HCT116 (cell line): ENCODE data around the gene MPZL2. TPM values are rescaled to one million over a fixed set of nuclear protein-coding genes. Genes with fewer than 3 reads are reported as not detected.
A peak's percentile ranks its signal among the peaks of the same experiment; 100 is the strongest.

Experiments
- ATAC-seq: fragments of 200-7000 bp; cut with Tn5 transposase; 2 replicates; pipeline ENCODE4 v1.9.1; 2020; ENCODE audit warnings: mild to moderate bottlenecking, moderate library complexity
- BruUV-seq: library from RNA; stranded (reverse); fragments of 400-500 nt; replicated peaks from 2 replicates; lab custom pipeline; 2021; lab: Mats Ljungman, UMichigan
- CTCF ChIA-PET: fragments of 300-600 bp; sonication (Branson Sonifier 250); formaldehyde crosslinking; loops from one replicate; lab custom pipeline; 2021; ENCODE audit warnings: antibody characterized with exemption; lab: Charles Lee
- POLR2A ChIA-PET: fragments of 300-600, 350-600 bp; sonication (Branson Sonifier 250); formaldehyde crosslinking; loops from one replicate; lab custom pipeline; 2021; ENCODE audit warnings: antibody characterized with exemption; lab: Charles Lee
- RAD21 ChIA-PET, 2 experiments: fragments of 300-600 bp; sonication (Branson Sonifier 250); formaldehyde crosslinking; loops; one replicate each; lab custom pipeline; 2023; ENCODE audit warnings: low total read pairs in 2 of 2; ENCODE audit not compliant: uncharacterized antibody in 2 of 2, unreplicated experiment in 2 of 2, low non-redundant PET in 1 of 2; lab: Charles Lee
- DNase-seq: peaks from one replicate; pipeline ENCODE4 v3.0.0-alpha.2; 2010; ENCODE audit warnings: low read depth, low spot score
- H2AFZ ChIP-seq: fragments of 200-600 bp; shearing (Covaris generic), sonication (generic); 2 replicates; pipeline ENCODE4 v1.6.1; 2017; ENCODE audit warnings: low read depth, mixed run types, mixed read lengths, antibody characterized with exemption, low read length; ENCODE audit not compliant: poor library complexity, severe bottlenecking
- H3K27ac ChIP-seq: 2 replicates; pipeline ENCODE4 v1.5.1; 2012; ENCODE audit warnings: low read depth, low read length
- H3K27me3 ChIP-seq: fragments of 200-600 bp; sonication (generic); 2 replicates; pipeline ENCODE4 v1.6.1; 2016; ENCODE audit warnings: mixed run types, low read length, mixed read lengths; ENCODE audit not compliant: insufficient read depth
- H3K36me3 ChIP-seq, 2 experiments: fragments of 200-500 bp in 1 of 2; fragments of 200-600 bp in 1 of 2; sonication (Bioruptor generic) in 1 of 2; sonication (generic) in 1 of 2; 2 replicates each; pipeline versions ENCODE4 v1.5.1 to v1.6.1; 2014 to 2016; ENCODE audit warnings: low read length in 2 of 2, inconsistent platforms in 1 of 2, mixed read lengths in 1 of 2, mixed run types in 1 of 2; ENCODE audit not compliant: insufficient read depth in 2 of 2, control insufficient read depth in 1 of 2
- H3K4me1 ChIP-seq, 2 experiments: fragments of 200-600 bp in 1 of 2; sonication (generic) in 1 of 2; 2 replicates each; pipeline versions ENCODE4 v1.5.1 to v1.6.1; 2012 to 2017; ENCODE audit warnings: low read length in 2 of 2, inconsistent platforms in 1 of 2, mild to moderate bottlenecking in 1 of 2, mixed read lengths in 1 of 2, mixed run types in 1 of 2, moderate library complexity in 1 of 2; ENCODE audit not compliant: insufficient read depth in 2 of 2, control insufficient read depth in 1 of 2
- H3K4me2 ChIP-seq: fragments of 200-600 bp; sonication (generic); 2 replicates; pipeline ENCODE4 v1.6.1; 2017; ENCODE audit warnings: mixed run types, low read length, mixed read lengths
- H3K4me3 ChIP-seq, 2 experiments: fragments of 200-600 bp in 1 of 2; sonication (generic) in 1 of 2; replicated peaks in 1 of 2; 2 replicates each; pipeline ENCODE4 v1.5.1; 2011 to 2016; ENCODE audit warnings: low read length in 2 of 2, control low read depth in 1 of 2, low read depth in 1 of 2, mild to moderate bottlenecking in 1 of 2, mixed read lengths in 1 of 2, mixed run types in 1 of 2
- H3K79me2 ChIP-seq: fragments of 200-600 bp; sonication (generic); 2 replicates; pipeline ENCODE4 v1.6.1; 2017; ENCODE audit warnings: mild to moderate bottlenecking, mixed run types, low read length, moderate library complexity, mixed read lengths; ENCODE audit not compliant: insufficient read depth
- H3K9ac ChIP-seq: fragments of 200-600 bp; sonication (generic); 2 replicates; pipeline ENCODE4 v1.6.1; 2016; ENCODE audit warnings: low read length, mixed read lengths
- H3K9me2 ChIP-seq: fragments of 200-600 bp; sonication (generic), shearing (Covaris generic); 2 replicates; pipeline ENCODE4 v1.6.1; 2017; ENCODE audit warnings: mixed run types, mild to moderate bottlenecking, moderate library complexity; ENCODE audit not compliant: insufficient read depth
- H3K9me3 ChIP-seq, 2 experiments: fragments of 200-500 bp in 1 of 2; fragments of 200-600 bp in 1 of 2; sonication (Bioruptor generic) in 1 of 2; sonication (generic) in 1 of 2; 2 replicates each; pipeline ENCODE4 v1.6.1; 2014 to 2017; ENCODE audit warnings: low read length in 2 of 2, mixed read lengths in 2 of 2, inconsistent platforms in 1 of 2, low read depth in 1 of 2, mild to moderate bottlenecking in 1 of 2, mixed run types in 1 of 2, moderate library complexity in 1 of 2; ENCODE audit not compliant: control insufficient read depth in 1 of 2, insufficient read depth in 1 of 2
- H4K20me1 ChIP-seq: fragments of 200-600 bp; sonication (generic), shearing (Covaris generic); 2 replicates; pipeline ENCODE4 v1.6.1; 2017; ENCODE audit warnings: mixed run types, mild to moderate bottlenecking, moderate library complexity; ENCODE audit not compliant: insufficient read depth
- CEBPB ChIP-seq: IDR thresholded peaks from 2 replicates; pipeline ENCODE4 v1.6.1; 2012; ENCODE audit warnings: low read depth
- ELF1 ChIP-seq: IDR thresholded peaks from 2 replicates; pipeline ENCODE4 v1.6.1; 2012; ENCODE audit warnings: low read depth, borderline replicate concordance
- FOSL1 ChIP-seq: IDR thresholded peaks from 2 replicates; pipeline ENCODE4 v1.6.1; 2012; ENCODE audit warnings: low read depth
- MAX ChIP-seq: IDR thresholded peaks from 2 replicates; pipeline ENCODE4 v1.6.1; 2012
- POLR2A ChIP-seq: IDR thresholded peaks from 2 replicates; pipeline ENCODE4 v1.7.0; 2011; ENCODE audit warnings: borderline replicate concordance; ENCODE audit not compliant: insufficient read depth, insufficient read length; ENCODE audit errors: extremely low read depth
- RAD21 ChIP-seq: IDR thresholded peaks from 2 replicates; pipeline ENCODE4 v1.6.1; 2012; ENCODE audit warnings: low read depth, mild to moderate bottlenecking
- SP1 ChIP-seq: IDR thresholded peaks from 2 replicates; pipeline ENCODE4 v1.6.1; 2012; ENCODE audit warnings: low read depth
- TCF7L2 ChIP-seq: IDR thresholded peaks from 2 replicates; pipeline ENCODE4 v1.7.0; 2011; ENCODE audit warnings: borderline replicate concordance, inconsistent platforms; ENCODE audit not compliant: insufficient read depth, insufficient read length; ENCODE audit errors: extremely low read depth
- intact Hi-C: fragments of 100-400 bp; cut with micrococcal nuclease; formaldehyde crosslinking; loops from 2 replicates; pipeline ENCODE4 v1.10.0; 2022
- total RNA-seq: library from RNA; stranded (reverse); gene quantifications from one replicate; pipeline ENCODE4 v1.2.1, GENCODE V29; 2021; ENCODE audit not compliant: unreplicated experiment
- TF ChIP-seq, protein P1 (sequence below), 3 experiments: fragments of 200-600 bp in 1 of 3; sonication (generic) in 1 of 3; IDR thresholded peaks in 2 of 3; conservative IDR thresholded peaks in 1 of 3; 2 replicates each; pipeline ENCODE4 v1.5.1; 2012 to 2017; ENCODE audit warnings: low read depth in 2 of 3, low read length in 2 of 3, antibody characterized with exemption in 1 of 3, borderline replicate concordance in 1 of 3, control low read depth in 1 of 3, mild to moderate bottlenecking in 1 of 3, mixed read lengths in 1 of 3, mixed run types in 1 of 3, moderate library complexity in 1 of 3; ENCODE audit not compliant: insufficient read depth in 1 of 3

Gene MPZL2
- total RNA-seq, 1 experiment from 2014 or later = 16.8 TPM

DNA sequence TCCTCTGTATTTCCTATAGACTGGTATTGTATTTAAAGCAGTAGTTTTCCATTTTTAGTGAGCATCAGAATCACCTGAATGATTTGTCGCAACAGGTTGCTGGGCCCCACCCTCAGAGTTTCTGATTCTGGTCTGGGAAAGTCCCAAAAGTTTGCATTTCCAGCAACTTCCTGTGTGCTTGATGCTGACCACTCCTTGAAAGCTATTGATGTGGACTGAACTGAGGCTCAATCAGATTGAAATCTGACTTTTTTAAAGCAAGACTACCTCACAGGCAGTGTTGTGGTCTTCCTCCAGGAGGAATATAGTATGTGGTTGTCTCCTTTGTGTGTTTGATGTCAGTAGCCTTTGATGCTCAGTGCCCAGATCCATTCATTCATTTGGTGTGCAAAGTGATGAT lies 17.2 kb upstream of the MPZL2 start:
- Histone ChIP-seq H4K20me1 (no peaks in the 10 kb centered on the region), H3K9me2 (no peaks in the 10 kb centered on the region), H3K36me3 (no peaks in the 10 kb centered on the region), H3K4me3 (no peak overlapping the region), H2AFZ (peak overlapping the region; percentile 38), H3K4me2 (no peak overlapping the region), H3K9me3 (no peaks in the 10 kb centered on the region), H3K4me1 (peaks cover 3 to 20% of the 10 kb centered on the region in 2 experiments; a peak in 3 of 4 replicates), H3K27ac (no peak overlapping the region), H3K79me2 (no peaks in the 10 kb centered on the region), H3K27me3 (no peaks in the 10 kb centered on the region), H3K9ac (no peak overlapping the region)
- intact Hi-C loops = no loop called here
- ChIA-PET RAD21 (no interaction called here), CTCF (no interaction called here), POLR2A (no interaction called here)
- no TSS peak for BruUV-seq
- ATAC-seq = no peak
- TF ChIP-seq TCF7L2 (no peak), RAD21 (no peak), FOSL1 (no peak), SP1 (no peak), POLR2A (no peak), MAX (no peak), CEBPB (no peak), ELF1 (no peak)
- TF ChIP-seq, protein P1, sequence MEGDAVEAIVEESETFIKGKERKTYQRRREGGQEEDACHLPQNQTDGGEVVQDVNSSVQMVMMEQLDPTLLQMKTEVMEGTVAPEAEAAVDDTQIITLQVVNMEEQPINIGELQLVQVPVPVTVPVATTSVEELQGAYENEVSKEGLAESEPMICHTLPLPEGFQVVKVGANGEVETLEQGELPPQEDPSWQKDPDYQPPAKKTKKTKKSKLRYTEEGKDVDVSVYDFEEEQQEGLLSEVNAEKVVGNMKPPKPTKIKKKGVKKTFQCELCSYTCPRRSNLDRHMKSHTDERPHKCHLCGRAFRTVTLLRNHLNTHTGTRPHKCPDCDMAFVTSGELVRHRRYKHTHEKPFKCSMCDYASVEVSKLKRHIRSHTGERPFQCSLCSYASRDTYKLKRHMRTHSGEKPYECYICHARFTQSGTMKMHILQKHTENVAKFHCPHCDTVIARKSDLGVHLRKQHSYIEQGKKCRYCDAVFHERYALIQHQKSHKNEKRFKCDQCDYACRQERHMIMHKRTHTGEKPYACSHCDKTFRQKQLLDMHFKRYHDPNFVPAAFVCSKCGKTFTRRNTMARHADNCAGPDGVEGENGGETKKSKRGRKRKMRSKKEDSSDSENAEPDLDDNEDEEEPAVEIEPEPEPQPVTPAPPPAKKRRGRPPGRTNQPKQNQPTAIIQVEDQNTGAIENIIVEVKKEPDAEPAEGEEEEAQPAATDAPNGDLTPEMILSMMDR (IDR thresholded peaks at IDR 0.05 in 2 of 3, conservative IDR thresholded peaks at IDR 0.05 in 1 of 3; ENCODE audit: borderline replicate concordance in 1 of 3, insufficient read depth in 1 of 3, low read depth in 2 of 3, low read length in 2 of 3) = no peak
- DNase-seq = no peak
